Omental fat pad (tissue), 4 donors: ENCODE measurements around the gene TMEM143. TPM values are rescaled to one million over a fixed set of nuclear protein-coding genes. Genes with fewer than 3 reads are reported as not detected.

ENCODE experiments used
- ATAC-seq: fragments of 150-250 bp; one replicate; pipeline ENCODE4 v1.9.1; 2016; ENCODE audit warnings: mild to moderate bottlenecking, moderate library complexity; ENCODE audit not compliant: low FRiP score
- DNase-seq: peaks from one replicate; pipeline ENCODE4 v3.0.0-alpha.2; 2019; ENCODE audit warnings: low spot score
- total RNA-seq, 4 donors: library from RNA; depleted of rRNA; stranded (reverse); fragments of >200 nt; gene quantifications; one replicate each; pipeline ENCODE4 v1.1.0, GENCODE V29; 2016
- TF ChIP-seq, protein P1 (sequence below), 3 donors: fragments of 450-650 bp; IDR thresholded peaks; one replicate each; pipeline ENCODE4 v1.5.1; 2016 to 2017; ENCODE audit warnings: antibody characterized with exemption in 3 of 3, mild to moderate bottlenecking in 3 of 3, moderate library complexity in 2 of 3

The TMEM143 gene
- total RNA-seq, 4 donors from 2014 or later, result 2.0 to 11.5 (median 5.1) TPM

- DNase-seq (no peak), ATAC-seq (no peak)
- TF ChIP-seq, protein P1, sequence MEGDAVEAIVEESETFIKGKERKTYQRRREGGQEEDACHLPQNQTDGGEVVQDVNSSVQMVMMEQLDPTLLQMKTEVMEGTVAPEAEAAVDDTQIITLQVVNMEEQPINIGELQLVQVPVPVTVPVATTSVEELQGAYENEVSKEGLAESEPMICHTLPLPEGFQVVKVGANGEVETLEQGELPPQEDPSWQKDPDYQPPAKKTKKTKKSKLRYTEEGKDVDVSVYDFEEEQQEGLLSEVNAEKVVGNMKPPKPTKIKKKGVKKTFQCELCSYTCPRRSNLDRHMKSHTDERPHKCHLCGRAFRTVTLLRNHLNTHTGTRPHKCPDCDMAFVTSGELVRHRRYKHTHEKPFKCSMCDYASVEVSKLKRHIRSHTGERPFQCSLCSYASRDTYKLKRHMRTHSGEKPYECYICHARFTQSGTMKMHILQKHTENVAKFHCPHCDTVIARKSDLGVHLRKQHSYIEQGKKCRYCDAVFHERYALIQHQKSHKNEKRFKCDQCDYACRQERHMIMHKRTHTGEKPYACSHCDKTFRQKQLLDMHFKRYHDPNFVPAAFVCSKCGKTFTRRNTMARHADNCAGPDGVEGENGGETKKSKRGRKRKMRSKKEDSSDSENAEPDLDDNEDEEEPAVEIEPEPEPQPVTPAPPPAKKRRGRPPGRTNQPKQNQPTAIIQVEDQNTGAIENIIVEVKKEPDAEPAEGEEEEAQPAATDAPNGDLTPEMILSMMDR (IDR thresholded peaks at IDR 0.05), result no peak
Observed at GRCh38 chr19:48365602-48366001, 1.9 kb upstream of the TMEM143 start.

DNA sequence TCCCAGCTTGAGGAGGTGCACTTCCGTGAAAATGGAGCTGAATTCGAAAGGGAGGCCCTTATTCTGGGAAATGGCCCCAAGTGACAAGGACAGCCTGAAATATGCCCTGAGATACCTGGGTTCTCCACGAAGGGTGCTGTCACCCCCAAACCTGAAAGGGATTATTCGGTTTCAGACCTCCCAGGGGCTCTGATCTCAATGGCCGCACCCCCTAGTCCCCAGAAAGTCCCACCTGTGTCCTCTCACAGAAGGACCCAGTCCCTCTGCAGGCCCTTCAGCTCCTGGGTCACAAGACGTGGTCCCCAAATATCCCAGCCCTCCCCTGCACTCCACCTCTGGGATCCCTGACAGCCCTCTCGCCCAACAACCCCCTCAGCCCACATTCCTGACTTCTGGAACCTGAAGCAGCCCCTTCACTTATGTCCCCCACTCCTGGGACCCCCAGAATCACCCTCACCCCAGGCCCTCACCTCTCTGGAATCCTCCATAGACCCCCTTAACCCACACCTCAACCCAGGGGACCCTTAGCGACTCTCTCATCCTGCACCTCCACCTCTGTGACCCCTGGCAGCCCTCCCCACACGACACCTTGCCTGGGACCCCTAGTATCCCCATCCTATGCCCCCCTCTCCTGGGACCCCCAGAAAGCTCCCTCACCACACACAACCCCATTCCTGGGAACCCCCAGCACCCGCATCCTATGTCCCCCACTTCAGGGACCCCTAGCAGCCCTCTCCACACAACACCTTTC lies 1.0 kb upstream of the TMEM143 start:
- TF ChIP-seq, protein P1 (IDR thresholded peaks at IDR 0.05), result no peak
- no peak for DNase-seq
- ATAC-seq, result no peak

- TF ChIP-seq, protein P1 (IDR thresholded peaks at IDR 0.05), result no peak
- ATAC-seq, result peak; percentile 13
- peak; percentile 36 for DNase-seq
Observed at GRCh38 chr19:48363500-48363809, 285 bp downstream of the TMEM143 start.

DNA sequence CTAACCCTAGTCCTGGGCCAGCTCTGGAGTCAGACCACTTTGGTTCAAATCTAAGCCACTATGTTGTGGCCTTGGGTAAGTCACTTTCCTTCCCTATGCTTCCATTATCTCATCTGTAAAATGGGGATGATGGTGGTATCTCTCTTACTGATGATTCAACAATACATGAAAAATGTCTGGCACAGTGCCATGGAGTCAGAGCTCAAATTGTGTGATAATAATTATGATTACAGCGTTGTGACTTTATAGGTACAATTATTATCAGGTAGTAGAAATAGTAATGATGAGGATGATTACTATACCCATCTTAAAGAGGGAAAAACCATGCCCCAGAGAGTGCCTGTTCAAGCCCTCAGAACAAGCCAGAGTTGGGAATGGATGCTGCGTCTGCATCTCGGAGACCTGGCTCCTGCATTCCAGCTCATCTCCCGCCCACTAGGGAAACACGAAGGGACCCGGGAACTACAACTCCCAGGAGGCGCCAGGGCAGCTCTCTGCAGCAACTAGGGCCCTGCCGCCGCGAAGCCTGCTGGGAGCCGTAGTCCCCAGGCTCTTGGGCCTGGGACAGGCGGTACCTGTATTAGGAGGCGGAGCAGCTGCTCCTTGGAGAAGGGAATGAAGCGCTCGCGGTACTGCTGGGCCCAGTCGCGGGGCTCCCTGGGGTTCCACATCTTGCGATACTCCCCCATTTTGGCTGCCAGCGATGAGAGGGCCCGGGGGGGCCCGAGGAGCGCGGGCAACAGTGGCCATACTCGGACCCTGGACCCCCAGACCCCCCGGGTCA lies 832 bp downstream of the TMEM143 start:
- TF ChIP-seq, protein P1 (IDR thresholded peaks at IDR 0.05), result no peak
- peak; percentile 87 for DNase-seq
- ATAC-seq, result peak; percentile 92

- TF ChIP-seq, protein P1 (IDR thresholded peaks at IDR 0.05), result no peak
- DNase-seq (no peak), ATAC-seq (no peak)
Observed at GRCh38 chr19:48361912-48362311, 1.8 kb downstream of the TMEM143 start.

DNA sequence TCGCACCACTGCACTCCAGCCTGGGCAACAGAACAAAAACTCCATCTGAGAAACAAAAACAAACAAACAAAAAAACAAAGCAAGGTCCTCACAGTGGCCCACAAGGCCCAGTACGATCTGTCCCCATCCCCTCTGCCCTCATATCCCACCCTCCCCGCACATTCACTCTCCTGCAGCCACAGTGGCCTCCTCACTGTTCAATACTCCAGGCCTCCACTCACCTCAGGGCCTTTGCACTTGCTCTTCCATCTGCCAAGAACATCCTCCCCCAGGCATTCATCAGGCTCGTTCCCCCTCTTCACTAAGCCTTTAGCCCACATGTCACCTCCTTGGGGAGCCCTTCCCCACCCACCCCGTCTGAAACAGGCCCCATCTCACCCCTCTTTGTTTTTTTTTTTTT lies 4.6 kb downstream of the TMEM143 start:
- ATAC-seq (no peak), DNase-seq (no peak)
- TF ChIP-seq, protein P1 (IDR thresholded peaks at IDR 0.05), result no peak
